IMR-90 (cell line): ENCODE data around the gene SLC9B1. TPM values are rescaled to one million over a fixed set of nuclear protein-coding genes. Genes with fewer than 3 reads are reported as not detected.

Experiments used
- ATAC-seq: fragments of 200-7000 bp; cut with Tn5 transposase; 2 replicates; pipeline ENCODE4 v1.9.1; 2020; ENCODE audit warnings: low read depth, mild to moderate bottlenecking, moderate library complexity
- BruUV-seq: library from RNA; stranded (reverse); fragments of 400-500 nt; replicated peaks from 2 replicates; lab custom pipeline; 2021; lab: Mats Ljungman, UMichigan
- CTCF ChIA-PET: fragments of 300-600 bp; formaldehyde crosslinking; extraction: SDS; loops from one replicate; lab custom pipeline; 2021; ENCODE audit warnings: antibody characterized with exemption; lab: Yijun Ruan, JAX
- POLR2A ChIA-PET: fragments of 300-600 bp; sonication (Branson Sonifier 250); formaldehyde crosslinking; loops from one replicate; lab custom pipeline; 2022; ENCODE audit warnings: antibody characterized with exemption; ENCODE audit not compliant: unreplicated experiment; lab: Charles Lee
- DNase-seq: peaks from one replicate; pipeline ENCODE4 v3.0.0; 2013
- H2AFZ ChIP-seq: replicated peaks from 2 replicates; pipeline ENCODE3; 2013; ENCODE audit warnings: low read length, mild to moderate bottlenecking; ENCODE audit not compliant: poor library complexity
- H2AK5ac ChIP-seq: 2 replicates; pipeline ENCODE4 v1.6.1; 2013; ENCODE audit warnings: low read depth, low read length, inconsistent platforms
- H2AK9ac ChIP-seq: replicated peaks from 2 replicates; pipeline ENCODE3; 2013; ENCODE audit warnings: mild to moderate bottlenecking, low read depth, low read length, moderate library complexity; ENCODE audit not compliant: poor library complexity
- H2BK120ac ChIP-seq: 2 replicates; pipeline ENCODE4 v1.6.1; 2013; ENCODE audit warnings: low read depth, low read length, inconsistent platforms
- H2BK15ac ChIP-seq: 3 replicates; pipeline ENCODE4 v1.6.1; 2013; ENCODE audit warnings: low read depth, low read length, inconsistent platforms
- H2BK20ac ChIP-seq: 2 replicates; pipeline ENCODE4 v1.6.1; 2013; ENCODE audit warnings: low read depth, mild to moderate bottlenecking, inconsistent platforms, low read length, moderate library complexity
- H2BK5ac ChIP-seq: 2 replicates; pipeline ENCODE4 v1.6.1; 2013; ENCODE audit warnings: mild to moderate bottlenecking, low read depth, low read length, inconsistent platforms; ENCODE audit not compliant: poor library complexity, severe bottlenecking
- H3K14ac ChIP-seq: replicated peaks from 2 replicates; pipeline ENCODE4 v1.6.1; 2013; ENCODE audit warnings: low read depth, low read length, inconsistent platforms
- H3K18ac ChIP-seq: 2 replicates; pipeline ENCODE4 v1.6.1; 2013; ENCODE audit warnings: low read depth, low read length, control low read depth
- H3K23ac ChIP-seq: 2 replicates; pipeline ENCODE4 v1.6.1; 2013; ENCODE audit warnings: low read depth, low read length, inconsistent platforms
- H3K27ac ChIP-seq: 2 replicates; pipeline ENCODE4 v1.5.1; 2013; ENCODE audit warnings: mild to moderate bottlenecking, control low read depth, low read length; ENCODE audit not compliant: insufficient read depth
- H3K27me3 ChIP-seq: 2 replicates; pipeline ENCODE4 v1.6.1; 2013; ENCODE audit warnings: low read length; ENCODE audit not compliant: control insufficient read depth, insufficient read depth
- H3K36me3 ChIP-seq: 2 replicates; pipeline ENCODE4 v1.6.1; 2013; ENCODE audit warnings: low read length, mixed read lengths; ENCODE audit not compliant: control insufficient read depth, insufficient read depth
- H3K4ac ChIP-seq: 2 replicates; pipeline ENCODE4 v1.6.1; 2013; ENCODE audit warnings: low read depth, low read length, inconsistent platforms
- H3K4me1 ChIP-seq: 2 replicates; pipeline ENCODE4 v1.6.1; 2013; ENCODE audit warnings: low read length, mixed read lengths; ENCODE audit not compliant: control insufficient read depth, insufficient read depth
- H3K4me2 ChIP-seq: 2 replicates; pipeline ENCODE4 v1.6.1; 2013; ENCODE audit warnings: low read depth, mild to moderate bottlenecking, control low read depth, low read length, moderate library complexity
- H3K4me3 ChIP-seq: 2 replicates; pipeline ENCODE4 v1.5.1; 2013; ENCODE audit warnings: low read depth, mild to moderate bottlenecking, control low read depth, low read length, moderate library complexity; ENCODE audit not compliant: insufficient read depth
- H3K56ac ChIP-seq: 2 replicates; pipeline ENCODE4 v1.6.1; 2013; ENCODE audit warnings: low read length, inconsistent platforms; ENCODE audit not compliant: insufficient read depth; ENCODE audit errors: extremely low read depth
- H3K79me1 ChIP-seq, 2 experiments: 2 replicates each; pipeline ENCODE4 v1.6.1; 2013; ENCODE audit warnings: low read length in 2 of 2, inconsistent platforms in 1 of 2, low read depth in 1 of 2
- H3K9ac ChIP-seq: 2 replicates; pipeline ENCODE4 v1.6.1; 2013; ENCODE audit warnings: low read depth, low read length, control low read depth
- H3K9me1 ChIP-seq: 2 replicates; pipeline ENCODE4 v1.6.1; 2013; ENCODE audit warnings: low read length, inconsistent platforms; ENCODE audit not compliant: insufficient read depth
- H3K9me3 ChIP-seq: 2 replicates; pipeline ENCODE4 v1.6.1; 2013; ENCODE audit warnings: low read length; ENCODE audit not compliant: control insufficient read depth, insufficient read depth
- H4K20me1 ChIP-seq: 2 replicates; pipeline ENCODE4 v1.6.1; 2013; ENCODE audit warnings: low read length, inconsistent platforms; ENCODE audit not compliant: insufficient read depth
- H4K5ac ChIP-seq: 2 replicates; pipeline ENCODE4 v1.6.1; 2013; ENCODE audit warnings: mild to moderate bottlenecking, low read depth, low read length, control low read depth
- H4K8ac ChIP-seq, 2 experiments: 2 replicates each; pipeline ENCODE4 v1.6.1; 2013; ENCODE audit warnings: low read depth in 2 of 2, low read length in 2 of 2, control low read depth in 1 of 2, inconsistent platforms in 1 of 2
- H4K91ac ChIP-seq: 2 replicates; pipeline ENCODE4 v1.6.1; 2013; ENCODE audit warnings: low read depth, low read length, inconsistent platforms; ENCODE audit not compliant: insufficient read depth
- BHLHE40 ChIP-seq: fragments of 150-350 bp; IDR thresholded peaks from 2 replicates; pipeline ENCODE4 v1.6.1; 2016; ENCODE audit warnings: mild to moderate bottlenecking, low read depth, low read length
- CHD1 ChIP-seq: IDR thresholded peaks from 2 replicates; pipeline ENCODE4 v1.6.1; 2012; ENCODE audit warnings: low read depth, low read length, improper control_type of control experiment
- FOS ChIP-seq: fragments of 150-350 bp; IDR thresholded peaks from 2 replicates; pipeline ENCODE4 v1.6.1; 2016; ENCODE audit warnings: low read depth, low read length
- MXI1 ChIP-seq: IDR thresholded peaks from 2 replicates; pipeline ENCODE4 v1.6.1; 2012; ENCODE audit warnings: low read depth, mild to moderate bottlenecking, low read length, moderate library complexity, borderline replicate concordance
- POLR2A ChIP-seq: IDR thresholded peaks from 2 replicates; pipeline ENCODE4 v1.6.1; 2012; ENCODE audit warnings: mild to moderate bottlenecking, low read depth, low read length
- RAD21 ChIP-seq: IDR thresholded peaks from 2 replicates; pipeline ENCODE4 v1.6.1; 2012; ENCODE audit warnings: low read length, improper control_type of control experiment
- RCOR1 ChIP-seq: IDR thresholded peaks from 2 replicates; pipeline ENCODE4 v1.6.1; 2012; ENCODE audit warnings: mild to moderate bottlenecking, low read length, improper control_type of control experiment; ENCODE audit not compliant: insufficient replicate concordance
- RFX5 ChIP-seq: IDR thresholded peaks from 2 replicates; pipeline ENCODE4 v1.8.0; 2012; ENCODE audit warnings: low read depth, mild to moderate bottlenecking, low read length, moderate library complexity
- SMC3 ChIP-seq: fragments of 150-350 bp; IDR thresholded peaks from 2 replicates; pipeline ENCODE4 v1.6.1; 2016; ENCODE audit warnings: low read depth, mild to moderate bottlenecking, antibody characterized with exemption, low read length, moderate library complexity
- WGBS, 2 experiments: methylation state at CpG; one replicate each; pipeline versions ENCODE4 v1.1.5 to v1.1.7; 2013; ENCODE audit warnings: missing lambda C conversion rate in 2 of 2; ENCODE audit not compliant: insufficient read length in 1 of 2; ENCODE audit errors: extremely low coverage in 2 of 2; 5-methylcytosine and 5-hydroxymethylcytosine counted together
- dilution Hi-C: fragments of 300-500 bp; cut with HindIII; formaldehyde crosslinking; loops from one replicate; pipeline ENCODE4 v1.14.3; 2018; ENCODE audit warnings: low sequenced_read_pairs; ENCODE audit not compliant: unreplicated experiment
- in situ Hi-C: fragments of 300-500 bp; cut with MboI; formaldehyde crosslinking; loops from 3 replicates; pipeline ENCODE4 v1.14.3; 2019; ENCODE audit warnings: low sequenced_read_pairs, inconsistent platforms, mixed read lengths
- intact Hi-C: fragments of 100-400 bp; cut with micrococcal nuclease; formaldehyde crosslinking; loops from 2 replicates; pipeline ENCODE4 v1.10.0; 2022
- polyA plus RNA-seq, 3 experiments: library from polyadenylated mRNA; depleted of rRNA; stranded (reverse); fragments of >200 nt; gene quantifications; 2 replicates each; pipeline ENCODE4 v1.2.3, GENCODE V29; 2012; ENCODE audit warnings: low replicate concordance in 1 of 3
- total RNA-seq: library from RNA; depleted of rRNA; stranded (reverse); fragments of >200 nt; gene quantifications from 2 replicates; pipeline ENCODE4 v1.2.3, GENCODE V29; 2012

SLC9B1 gene
- total and polyA plus RNA-seq, 2 of the 4 experiments (the other 2 are of a cell fraction): 0.07 to 0.18 TPM

DNA sequence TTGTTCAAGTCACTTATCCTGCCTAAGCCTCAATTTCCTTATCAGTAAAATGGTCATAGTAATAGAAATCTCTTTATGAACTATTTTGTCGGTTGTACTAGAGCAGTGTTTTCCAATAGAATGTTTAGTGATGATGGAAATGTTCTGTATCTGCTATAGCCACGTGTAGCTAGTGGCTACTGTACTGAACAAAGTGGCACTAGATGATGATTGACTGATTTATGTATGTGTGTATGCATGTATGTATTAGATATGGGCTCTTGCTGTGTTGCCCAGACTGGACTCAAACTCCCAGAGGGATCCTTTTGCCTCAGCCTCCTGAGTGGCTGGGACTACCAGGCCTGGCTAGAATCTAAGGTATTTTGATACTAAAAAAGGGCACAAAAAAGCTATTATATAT, 24.7 kb upstream of the SLC9B1 start:
- no peak overlapping the region for H2AK9ac ChIP-seq
- no TSS peak for BruUV-seq
- no peaks in the 10 kb centered on the region for H3K27me3 ChIP-seq
- H3K4me1 ChIP-seq: no peaks in the 10 kb centered on the region
- no peaks in the 10 kb centered on the region for H3K79me1 ChIP-seq
- H3K23ac ChIP-seq: no peak overlapping the region
- no peak overlapping the region for H4K91ac ChIP-seq
- H3K9me1 ChIP-seq: no peaks in the 10 kb centered on the region
- H3K14ac ChIP-seq: no peak overlapping the region
- no peak overlapping the region for H3K56ac ChIP-seq
- no peak for ATAC-seq
- H2BK15ac ChIP-seq: no peak overlapping the region
- no peak overlapping the region for H2AK5ac ChIP-seq
- 100% methylated on average over 1 of the region's 2 CpGs; no CpG with 5 or more reads in 1 of the 2 experiments for WGBS, 2 experiments
- H3K4me3 ChIP-seq: no peak overlapping the region
- no peak overlapping the region for H2BK120ac ChIP-seq
- no peak overlapping the region for H4K5ac ChIP-seq
- ChIA-PET POLR2A (no interaction called here), CTCF (no interaction called here)
- H3K9me3 ChIP-seq: no peaks in the 10 kb centered on the region
- no peak overlapping the region for H4K8ac ChIP-seq
- intact Hi-C loops (no loop called here), dilution Hi-C loops (no loop called here), in situ Hi-C loops (no loop called here)
- no peaks in the 10 kb centered on the region for H4K20me1 ChIP-seq
- no peak overlapping the region for H2BK20ac ChIP-seq
- H2BK5ac ChIP-seq: no peak overlapping the region
- H3K27ac ChIP-seq: no peak overlapping the region
- no peak for DNase-seq
- no peak overlapping the region for H3K18ac ChIP-seq
- no peak overlapping the region for H3K4ac ChIP-seq
- no peak overlapping the region for H2AFZ ChIP-seq
- TF ChIP-seq BHLHE40 (no peak), FOS (no peak), MXI1 (no peak), RFX5 (no peak), SMC3 (no peak), CHD1 (no peak), RAD21 (no peak), RCOR1 (no peak), POLR2A (no peak)
- no peak overlapping the region for H3K4me2 ChIP-seq
- no peak overlapping the region for H3K9ac ChIP-seq
- H3K36me3 ChIP-seq: no peaks in the 10 kb centered on the region; the same call in 1 of the 2 replicates
